ENCODE measurements around the gene NACC1.

DNA sequence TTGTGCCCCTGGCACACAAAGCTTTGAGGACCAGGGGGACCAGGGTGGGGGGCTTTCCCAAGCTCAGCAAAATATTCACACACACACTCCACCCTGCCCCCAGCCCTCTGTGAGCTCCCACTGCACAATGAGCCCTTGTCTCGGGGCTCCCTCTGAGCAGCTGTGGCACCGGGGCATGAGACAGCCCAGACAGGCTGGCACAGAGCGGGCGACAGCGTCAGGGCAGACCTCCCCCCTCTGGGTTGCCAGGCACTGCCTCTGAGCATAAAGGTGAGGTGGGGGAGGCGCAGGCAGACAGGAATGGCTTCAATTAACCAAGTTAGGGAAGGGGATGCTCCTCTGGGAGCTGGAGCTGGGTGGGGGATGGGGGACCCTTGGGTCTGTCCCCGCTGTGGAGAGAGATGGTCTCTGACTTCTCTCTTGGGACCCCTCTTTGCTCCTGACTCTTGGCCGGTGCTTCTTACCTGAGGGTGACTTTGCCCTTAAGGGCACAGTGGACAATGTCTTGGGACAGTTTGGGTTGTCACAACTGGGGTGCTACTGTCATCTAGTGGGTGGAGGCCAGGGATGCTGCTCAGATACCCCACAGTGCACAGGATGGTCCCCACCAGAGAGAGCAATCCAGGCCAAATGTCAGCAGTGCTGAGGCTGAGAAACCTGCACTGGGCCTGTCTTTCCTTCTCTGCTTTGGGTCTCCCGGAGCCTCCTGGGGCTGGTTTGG, 45.7 kb upstream of the NACC1 start:
- TF ChIP-seq, protein P1, sequence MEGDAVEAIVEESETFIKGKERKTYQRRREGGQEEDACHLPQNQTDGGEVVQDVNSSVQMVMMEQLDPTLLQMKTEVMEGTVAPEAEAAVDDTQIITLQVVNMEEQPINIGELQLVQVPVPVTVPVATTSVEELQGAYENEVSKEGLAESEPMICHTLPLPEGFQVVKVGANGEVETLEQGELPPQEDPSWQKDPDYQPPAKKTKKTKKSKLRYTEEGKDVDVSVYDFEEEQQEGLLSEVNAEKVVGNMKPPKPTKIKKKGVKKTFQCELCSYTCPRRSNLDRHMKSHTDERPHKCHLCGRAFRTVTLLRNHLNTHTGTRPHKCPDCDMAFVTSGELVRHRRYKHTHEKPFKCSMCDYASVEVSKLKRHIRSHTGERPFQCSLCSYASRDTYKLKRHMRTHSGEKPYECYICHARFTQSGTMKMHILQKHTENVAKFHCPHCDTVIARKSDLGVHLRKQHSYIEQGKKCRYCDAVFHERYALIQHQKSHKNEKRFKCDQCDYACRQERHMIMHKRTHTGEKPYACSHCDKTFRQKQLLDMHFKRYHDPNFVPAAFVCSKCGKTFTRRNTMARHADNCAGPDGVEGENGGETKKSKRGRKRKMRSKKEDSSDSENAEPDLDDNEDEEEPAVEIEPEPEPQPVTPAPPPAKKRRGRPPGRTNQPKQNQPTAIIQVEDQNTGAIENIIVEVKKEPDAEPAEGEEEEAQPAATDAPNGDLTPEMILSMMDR (IDR thresholded peaks at IDR 0.05; ENCODE audit: low read length): no peak
- TF ChIP-seq EZH2 (optimal IDR thresholded peaks at IDR 0.05; ENCODE audit: low read depth, low read length) (no peak), EZH2phosphoT487 (IDR thresholded peaks at IDR 0.05; ENCODE audit: low read length) (no peak)

Data from MM.1S (cell line).